HepG2 (cell line): ENCODE results near the gene METAP1. TPM values are rescaled to one million over a fixed set of nuclear protein-coding genes. Genes with fewer than 3 reads are reported as not detected.

Source experiments
- GTF3A ChIP-seq: sonication (generic); formaldehyde crosslinking; conservative IDR thresholded peaks from 2 replicates; pipeline ENCODE4 v1.4.0; 2020; ENCODE audit warnings: mild to moderate bottlenecking, missing genetic modification reagents
- HCFC1 ChIP-seq: fragments of 150-350 bp; IDR thresholded peaks from 2 replicates; pipeline ENCODE4 v1.6.1; 2014; ENCODE audit warnings: low read depth, low read length
- HMG20B ChIP-seq: conservative IDR thresholded peaks from 2 replicates; pipeline ENCODE4 v1.6.1; 2016; ENCODE audit warnings: missing genetic modification reagents, missing compliant biosample characterization
- KLF16 ChIP-seq, 2 experiments: sonication (generic) in 1 of 2; formaldehyde crosslinking in 1 of 2; IDR thresholded peaks; 2 replicates each; pipeline versions ENCODE4 v1.6.1 to v1.8.0; 2016 to 2023; ENCODE audit warnings: missing genetic modification reagents in 2 of 2, missing compliant biosample characterization in 1 of 2
- RNF2 ChIP-seq: fragments of 450-650 bp; conservative IDR thresholded peaks from 2 replicates; pipeline ENCODE4 v1.6.1; 2016; ENCODE audit warnings: low read depth
- U2AF1 ChIP-seq: fragments of 200-400 bp; formaldehyde crosslinking; optimal IDR thresholded peaks from 2 replicates; pipeline ENCODE3; 2017; ENCODE audit warnings: mild to moderate bottlenecking, low read depth, low read length
- ZC3H13 ChIP-seq: sonication (generic); formaldehyde crosslinking; IDR thresholded peaks from 2 replicates; pipeline ENCODE4 v1.8.1; 2023; ENCODE audit warnings: mild to moderate bottlenecking, missing genetic modification reagents, moderate library complexity
- ZFP36L1 ChIP-seq: sonication (generic); formaldehyde crosslinking; IDR thresholded peaks from 2 replicates; pipeline ENCODE4 v1.8.0; 2022; ENCODE audit warnings: mild to moderate bottlenecking, missing genetic modification reagents, moderate library complexity
- ZNF558 ChIP-seq: sonication (generic); formaldehyde crosslinking; IDR thresholded peaks from 2 replicates; pipeline ENCODE4 v1.9.0; 2022; ENCODE audit warnings: mild to moderate bottlenecking, missing genetic modification reagents, borderline replicate concordance
- ZNF776 ChIP-seq: sonication (generic); formaldehyde crosslinking; IDR thresholded peaks from 2 replicates; pipeline ENCODE4 v1.4.0; 2020; ENCODE audit warnings: mild to moderate bottlenecking, missing genetic modification reagents
- ZNF780A ChIP-seq: sonication (generic); formaldehyde crosslinking; IDR thresholded peaks from 2 replicates; pipeline ENCODE4 v1.8.0; 2022; ENCODE audit warnings: mild to moderate bottlenecking, missing genetic modification reagents, moderate library complexity
- polyA plus RNA-seq, 8 experiments: library from polyadenylated mRNA; depleted of rRNA in 3 of 8; stranded (reverse) in 7 of 8; unstranded in 1 of 8; fragments of >200 nt; fragmentation: Illumina TruSeq in 4 of 8; extraction: Trizol in 4 of 8; gene quantifications; 2 replicates each; pipeline versions ENCODE4 v1.2.1 to v1.2.3, GENCODE V29; 2011 to 2016; ENCODE audit warnings: low read depth in 4 of 8, missing spikeins in 1 of 8, mixed read lengths in 1 of 8; ENCODE audit not compliant: insufficient read depth in 1 of 8
- total RNA-seq, 5 experiments: library from RNA; depleted of rRNA; stranded (reverse); fragments of >200 nt; fragmentation: Illumina TruSeq; extraction: Trizol; gene quantifications; 2 replicates each; pipeline ENCODE4 v1.2.3, GENCODE V29; 2016; ENCODE audit warnings: low read depth in 1 of 5
- TF ChIP-seq, protein P1 (sequence below): sonication (generic); formaldehyde crosslinking; IDR thresholded peaks from 2 replicates; pipeline ENCODE4 v1.5.1; 2020; ENCODE audit warnings: mild to moderate bottlenecking, missing genetic modification reagents, borderline replicate concordance
- TF ChIP-seq, protein P2 (sequence below): IDR thresholded peaks from 2 replicates; pipeline ENCODE4 v1.6.1; 2016; ENCODE audit warnings: low read depth, control low read depth
- TF ChIP-seq, protein P3 (sequence below): sonication (generic); formaldehyde crosslinking; IDR thresholded peaks from 2 replicates; pipeline ENCODE4 v1.4.0; 2020; ENCODE audit warnings: missing genetic modification reagents
- TF ChIP-seq, protein P4 (sequence below): sonication (generic); formaldehyde crosslinking; IDR thresholded peaks from 2 replicates; pipeline ENCODE4 v1.8.0; 2022; ENCODE audit warnings: missing genetic modification reagents, mild to moderate bottlenecking, borderline replicate concordance
- TF ChIP-seq, protein P5 (sequence below): sonication (generic); formaldehyde crosslinking; IDR thresholded peaks from 2 replicates; pipeline ENCODE4 v1.5.0; 2020; ENCODE audit warnings: mild to moderate bottlenecking, missing genetic modification reagents, moderate library complexity
- TF ChIP-seq, protein P6 (sequence below), 2 experiments: fragments of 450-650 bp in 1 of 2; sonication (generic) in 1 of 2; formaldehyde crosslinking; IDR thresholded peaks; 2 replicates each; pipeline versions ENCODE4 v1.5.0 to v1.8.0; 2020 to 2022; ENCODE audit warnings: mild to moderate bottlenecking in 1 of 2, missing genetic modification reagents in 1 of 2

Gene METAP1
- total and polyA plus RNA-seq, 2 of the 13 experiments (the other 11 are each of a cell fraction or from before 2014, with no cell fraction given) = 44.9 to 53.5 TPM

DNA sequence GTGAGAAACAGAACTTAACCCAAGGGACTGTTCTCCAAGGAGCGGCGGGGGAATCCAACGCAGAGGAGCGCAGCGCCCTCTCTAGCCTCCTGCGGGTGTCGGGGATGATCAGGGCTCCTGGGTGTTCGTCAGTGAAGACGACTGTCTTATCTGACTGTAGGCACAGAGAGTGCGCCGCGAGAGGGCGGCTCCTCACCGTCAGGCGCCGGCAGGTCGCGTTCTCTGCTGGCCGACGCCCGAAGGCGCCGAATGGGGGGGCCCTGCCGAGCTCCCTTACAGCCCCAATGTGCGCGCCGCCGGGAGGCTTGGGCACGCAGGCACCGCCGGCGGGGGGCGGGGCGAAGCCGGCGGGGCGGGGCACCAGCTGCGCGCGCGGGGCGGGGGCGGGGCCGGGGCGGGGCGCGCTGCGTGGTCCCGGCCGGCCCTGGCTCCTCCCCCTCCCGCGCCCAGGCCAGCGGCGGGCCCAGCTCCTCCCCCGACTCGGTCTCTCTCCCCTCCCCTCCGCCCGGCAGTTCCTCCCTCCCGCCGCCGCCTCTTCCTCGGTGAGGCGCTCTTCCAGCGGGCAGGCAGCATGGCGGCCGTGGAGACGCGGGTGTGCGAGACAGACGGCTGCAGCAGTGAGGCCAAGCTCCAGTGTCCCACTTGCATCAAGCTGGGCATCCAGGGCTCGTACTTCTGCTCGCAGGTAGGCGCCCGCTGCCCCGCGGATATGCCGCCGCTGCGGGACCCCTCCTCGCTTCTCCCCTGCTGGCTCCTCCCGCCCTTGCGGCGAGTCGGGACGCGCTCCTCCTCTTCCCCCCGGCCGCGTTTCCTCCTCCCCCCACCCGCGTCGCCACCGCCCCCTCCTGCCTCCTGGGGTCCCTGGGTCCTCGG, at the start of gene METAP1 (continued):
- TF ChIP-seq ZNF776 (no peak), ZC3H13 (CRISPR knock-in tag) (no peak; the same call in 1 of the 2 replicates), KLF16 (CRISPR knock-in tag; IDR thresholded peaks at IDR 0.05) (peak in 1 of 2 experiments; percentile 47; a peak in 2 of 4 replicates), ZFP36L1 (CRISPR knock-in tag) (peak; percentile 69), ZNF780A (CRISPR knock-in tag) (no peak), GTF3A (CRISPR knock-in tag) (no peak), ZNF558 (no peak; the same call in 1 of the 2 replicates), RNF2 (no peak), HCFC1 (no peak), U2AF1 (no peak), HMG20B (CRISPR knock-in tag) (no peak)
- TF ChIP-seq, protein P1, sequence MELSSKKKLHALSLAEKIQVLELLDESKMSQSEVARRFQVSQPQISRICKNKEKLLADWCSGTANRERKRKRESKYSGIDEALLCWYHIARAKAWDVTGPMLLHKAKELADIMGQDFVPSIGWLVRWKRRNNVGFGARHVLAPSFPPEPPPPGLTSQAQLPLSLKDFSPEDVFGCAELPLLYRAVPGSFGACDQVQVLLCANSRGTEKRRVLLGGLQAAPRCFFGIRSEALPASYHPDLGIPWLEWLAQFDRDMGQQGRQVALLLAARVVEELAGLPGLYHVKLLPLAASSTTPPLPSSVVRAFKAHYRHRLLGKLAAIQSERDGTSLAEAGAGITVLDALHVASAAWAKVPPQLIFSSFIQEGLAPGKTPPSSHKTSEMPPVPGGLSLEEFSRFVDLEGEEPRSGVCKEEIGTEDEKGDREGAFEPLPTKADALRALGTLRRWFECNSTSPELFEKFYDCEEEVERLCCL (CRISPR knock-in tag) = no peak; the same call in 1 of the 2 replicates
- TF ChIP-seq, protein P2, sequence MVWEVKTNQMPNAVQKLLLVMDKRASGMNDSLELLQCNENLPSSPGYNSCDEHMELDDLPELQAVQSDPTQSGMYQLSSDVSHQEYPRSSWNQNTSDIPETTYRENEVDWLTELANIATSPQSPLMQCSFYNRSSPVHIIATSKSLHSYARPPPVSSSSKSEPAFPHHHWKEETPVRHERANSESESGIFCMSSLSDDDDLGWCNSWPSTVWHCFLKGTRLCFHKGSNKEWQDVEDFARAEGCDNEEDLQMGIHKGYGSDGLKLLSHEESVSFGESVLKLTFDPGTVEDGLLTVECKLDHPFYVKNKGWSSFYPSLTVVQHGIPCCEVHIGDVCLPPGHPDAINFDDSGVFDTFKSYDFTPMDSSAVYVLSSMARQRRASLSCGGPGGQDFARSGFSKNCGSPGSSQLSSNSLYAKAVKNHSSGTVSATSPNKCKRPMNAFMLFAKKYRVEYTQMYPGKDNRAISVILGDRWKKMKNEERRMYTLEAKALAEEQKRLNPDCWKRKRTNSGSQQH (CRISPR knock-in tag) = no peak; the same call in 1 of the 2 replicates
- TF ChIP-seq, protein P3, sequence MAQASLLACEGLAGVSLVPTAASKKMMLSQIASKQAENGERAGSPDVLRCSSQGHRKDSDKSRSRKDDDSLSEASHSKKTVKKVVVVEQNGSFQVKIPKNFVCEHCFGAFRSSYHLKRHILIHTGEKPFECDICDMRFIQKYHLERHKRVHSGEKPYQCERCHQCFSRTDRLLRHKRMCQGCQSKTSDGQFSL (CRISPR knock-in tag) = peak; percentile 97
- TF ChIP-seq, protein P4, sequence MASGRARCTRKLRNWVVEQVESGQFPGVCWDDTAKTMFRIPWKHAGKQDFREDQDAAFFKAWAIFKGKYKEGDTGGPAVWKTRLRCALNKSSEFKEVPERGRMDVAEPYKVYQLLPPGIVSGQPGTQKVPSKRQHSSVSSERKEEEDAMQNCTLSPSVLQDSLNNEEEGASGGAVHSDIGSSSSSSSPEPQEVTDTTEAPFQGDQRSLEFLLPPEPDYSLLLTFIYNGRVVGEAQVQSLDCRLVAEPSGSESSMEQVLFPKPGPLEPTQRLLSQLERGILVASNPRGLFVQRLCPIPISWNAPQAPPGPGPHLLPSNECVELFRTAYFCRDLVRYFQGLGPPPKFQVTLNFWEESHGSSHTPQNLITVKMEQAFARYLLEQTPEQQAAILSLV (CRISPR knock-in tag) = no peak
- TF ChIP-seq, protein P5, sequence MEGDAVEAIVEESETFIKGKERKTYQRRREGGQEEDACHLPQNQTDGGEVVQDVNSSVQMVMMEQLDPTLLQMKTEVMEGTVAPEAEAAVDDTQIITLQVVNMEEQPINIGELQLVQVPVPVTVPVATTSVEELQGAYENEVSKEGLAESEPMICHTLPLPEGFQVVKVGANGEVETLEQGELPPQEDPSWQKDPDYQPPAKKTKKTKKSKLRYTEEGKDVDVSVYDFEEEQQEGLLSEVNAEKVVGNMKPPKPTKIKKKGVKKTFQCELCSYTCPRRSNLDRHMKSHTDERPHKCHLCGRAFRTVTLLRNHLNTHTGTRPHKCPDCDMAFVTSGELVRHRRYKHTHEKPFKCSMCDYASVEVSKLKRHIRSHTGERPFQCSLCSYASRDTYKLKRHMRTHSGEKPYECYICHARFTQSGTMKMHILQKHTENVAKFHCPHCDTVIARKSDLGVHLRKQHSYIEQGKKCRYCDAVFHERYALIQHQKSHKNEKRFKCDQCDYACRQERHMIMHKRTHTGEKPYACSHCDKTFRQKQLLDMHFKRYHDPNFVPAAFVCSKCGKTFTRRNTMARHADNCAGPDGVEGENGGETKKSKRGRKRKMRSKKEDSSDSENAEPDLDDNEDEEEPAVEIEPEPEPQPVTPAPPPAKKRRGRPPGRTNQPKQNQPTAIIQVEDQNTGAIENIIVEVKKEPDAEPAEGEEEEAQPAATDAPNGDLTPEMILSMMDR (CRISPR knock-in tag) = peak; percentile 93
- TF ChIP-seq, protein P6, sequence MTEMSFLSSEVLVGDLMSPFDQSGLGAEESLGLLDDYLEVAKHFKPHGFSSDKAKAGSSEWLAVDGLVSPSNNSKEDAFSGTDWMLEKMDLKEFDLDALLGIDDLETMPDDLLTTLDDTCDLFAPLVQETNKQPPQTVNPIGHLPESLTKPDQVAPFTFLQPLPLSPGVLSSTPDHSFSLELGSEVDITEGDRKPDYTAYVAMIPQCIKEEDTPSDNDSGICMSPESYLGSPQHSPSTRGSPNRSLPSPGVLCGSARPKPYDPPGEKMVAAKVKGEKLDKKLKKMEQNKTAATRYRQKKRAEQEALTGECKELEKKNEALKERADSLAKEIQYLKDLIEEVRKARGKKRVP (CRISPR knock-in tag; IDR thresholded peaks at IDR 0.05) = no peak
